HTERT RPE-1 (cell line): ENCODE measurements around the gene SMARCB1.

ENCODE experiments used
- in situ Hi-C: fragments of 300-500 bp; cut with MboI; formaldehyde crosslinking; loops from 4 replicates; pipeline ENCODE4 v1.14.3; 2020; ENCODE audit warnings: low sequenced_read_pairs

SMARCB1 gene

DNA sequence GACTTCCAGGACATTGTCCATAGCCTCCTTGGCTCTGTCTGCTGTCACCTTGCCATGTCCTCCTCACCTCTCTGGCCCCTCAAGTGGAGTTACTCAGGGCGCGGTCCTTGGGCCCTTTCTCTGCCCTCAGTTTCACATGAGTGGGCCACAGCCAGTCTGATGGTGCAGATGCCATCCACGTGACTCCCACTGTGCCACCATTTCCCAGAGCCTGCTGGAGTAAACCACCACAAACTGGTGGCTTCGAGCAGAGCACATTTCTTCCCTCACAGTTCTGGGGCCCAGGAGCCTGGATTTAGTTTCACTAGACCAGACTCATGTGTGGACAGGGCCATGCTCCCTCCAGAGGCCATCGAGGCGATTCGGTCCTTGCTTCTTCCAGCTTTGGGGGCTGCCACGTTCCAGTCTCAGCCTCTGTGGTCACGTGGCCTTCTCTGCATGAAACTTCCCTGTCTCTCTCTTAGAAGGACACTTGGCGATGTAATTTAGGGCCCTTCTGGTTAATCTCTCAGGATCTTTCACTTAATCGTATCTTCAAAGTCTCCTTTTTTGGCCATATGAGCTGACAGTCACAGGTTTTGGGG is 14.6 kb downstream of the SMARCB1 start:
- in situ Hi-C loops = no loop called here

DNA sequence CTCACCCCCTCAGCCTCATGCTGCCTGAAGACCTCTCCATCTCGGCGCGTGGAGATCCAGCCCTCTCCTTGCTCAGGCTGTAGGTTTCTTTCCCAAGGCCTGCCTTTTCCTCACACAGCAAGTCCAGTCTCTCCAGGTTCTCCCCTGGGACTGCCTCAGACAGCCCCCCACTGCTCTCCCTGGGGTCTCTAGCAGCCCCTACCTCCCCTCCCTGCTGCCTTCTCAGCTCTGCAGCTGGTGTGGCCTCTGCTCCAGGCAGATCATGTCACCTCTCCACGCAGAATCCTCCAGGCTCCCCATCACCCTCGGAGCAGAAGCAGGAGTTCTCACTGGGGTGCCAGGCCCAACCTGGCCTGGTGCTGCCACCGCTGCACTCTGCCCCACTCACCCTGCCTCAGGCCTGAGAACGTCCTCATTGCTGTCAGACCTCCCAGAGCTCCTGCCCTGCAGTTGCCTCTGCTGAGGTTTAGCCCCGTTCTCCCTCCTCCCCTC is 15.2 kb downstream of the SMARCB1 start:
- in situ Hi-C loops = no loop called here

DNA sequence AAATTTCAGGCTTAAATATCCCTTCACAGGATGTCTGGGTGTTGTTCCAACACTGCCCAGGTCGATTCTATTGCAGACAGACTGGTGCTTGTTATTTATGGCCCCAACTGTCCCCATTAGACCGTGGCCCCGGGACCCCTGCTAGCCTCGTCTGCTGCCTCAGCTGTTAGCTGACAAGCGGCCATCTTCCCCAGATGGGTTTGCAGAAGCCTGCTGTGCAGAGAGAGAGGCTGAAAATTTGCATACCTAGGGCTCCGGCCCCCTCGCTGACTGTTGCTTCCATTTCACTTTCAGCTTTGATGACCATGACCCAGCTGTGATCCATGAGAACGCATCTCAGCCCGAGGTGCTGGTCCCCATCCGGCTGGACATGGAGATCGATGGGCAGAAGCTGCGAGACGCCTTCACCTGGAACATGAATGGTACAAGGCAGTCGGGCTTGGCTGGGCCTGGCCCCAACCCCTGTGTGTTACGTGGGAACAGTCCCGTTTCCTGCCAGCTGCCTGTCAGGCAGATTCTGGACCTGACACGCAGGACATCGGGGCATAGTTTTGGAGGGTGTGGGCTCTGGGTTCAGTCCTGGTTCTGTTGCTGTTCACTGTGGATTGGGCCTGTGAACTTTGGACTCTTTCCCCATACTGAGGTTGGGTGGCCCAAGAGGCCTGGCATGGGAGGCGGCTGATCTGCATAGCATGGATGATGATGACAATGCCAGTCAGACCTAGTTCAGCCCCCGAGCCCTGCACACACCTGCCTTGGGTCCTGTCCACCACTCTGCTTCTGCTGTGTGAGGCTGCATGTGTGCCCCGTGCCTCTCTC is 16.4 kb downstream of the SMARCB1 start:
- in situ Hi-C loops = no loop called here

DNA sequence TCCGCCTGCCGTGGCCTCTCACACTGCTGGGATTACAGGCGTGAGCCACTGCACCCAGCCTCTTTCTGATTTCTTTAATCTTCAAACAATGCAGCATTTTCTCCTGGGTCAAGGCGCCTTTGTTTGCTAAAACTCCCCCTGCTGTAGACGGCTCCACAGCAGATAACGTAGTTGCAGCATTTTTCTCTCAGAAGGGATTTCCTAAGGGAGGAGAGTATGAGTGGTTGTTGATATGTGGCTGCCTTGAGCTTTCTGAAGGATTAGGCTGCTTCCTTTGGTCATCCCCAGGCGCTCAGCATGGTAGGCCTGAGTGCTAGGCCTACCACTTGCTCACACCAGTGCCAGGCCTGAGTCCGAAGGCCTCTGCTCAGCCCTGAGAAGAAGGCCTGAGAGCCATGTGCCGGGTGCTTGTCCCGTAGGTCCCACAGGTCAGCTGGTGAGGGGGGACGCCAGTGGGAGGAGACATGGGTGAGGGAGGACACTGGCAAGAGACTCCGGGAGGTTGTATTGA is 18.1 kb downstream of the SMARCB1 start:
- in situ Hi-C loops = no loop called here

- in situ Hi-C loops = no loop called here
Measured at GRCh38 chr22:23806837-23807236, 20.1 kb downstream of the SMARCB1 start.

- in situ Hi-C loops = no loop called here
Measured at GRCh38 chr22:23812378-23812777, 25.6 kb downstream of the SMARCB1 start.

DNA sequence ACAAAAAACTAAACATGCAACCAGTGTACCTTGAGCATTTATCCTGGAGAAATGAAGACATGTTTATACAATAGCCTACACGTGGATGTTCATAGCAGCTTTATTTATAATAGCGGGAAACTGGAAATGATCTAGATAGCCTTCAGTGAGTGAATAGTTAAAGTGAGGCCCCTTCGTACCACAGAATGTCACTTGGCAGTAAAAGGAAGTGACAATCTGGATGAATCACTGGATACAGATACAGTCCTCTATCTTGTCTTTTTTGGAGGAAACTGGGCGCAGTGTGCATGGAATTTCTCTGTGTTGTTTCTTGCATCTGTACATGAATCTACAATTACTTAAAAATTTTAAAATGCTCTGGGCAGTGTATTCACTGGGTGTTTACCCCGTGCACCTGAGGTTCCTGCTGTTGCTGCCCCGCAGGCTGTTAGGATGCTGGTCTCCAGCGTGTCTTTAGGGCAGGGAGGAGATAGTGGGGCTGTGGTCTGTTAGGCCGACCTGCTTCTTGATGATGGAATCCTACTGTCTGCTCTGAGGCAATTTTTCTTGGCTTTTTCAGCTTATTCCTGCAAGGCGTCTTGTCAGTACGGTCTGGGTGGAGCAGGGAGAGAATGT is 28.9 kb downstream of the SMARCB1 start:
- in situ Hi-C loops = no loop called here

GRCh38 chr22:23816156-23816976 is 29.6 kb downstream of the SMARCB1 start:
- in situ Hi-C loops = no loop called here

- in situ Hi-C loops = no loop called here
Measured at GRCh38 chr22:23817146-23817545, 30.4 kb downstream of the SMARCB1 start.

GRCh38 chr22:23818541-23818940 is 31.8 kb downstream of the SMARCB1 start:
- in situ Hi-C loops = no loop called here

- in situ Hi-C loops = no loop called here
Measured at GRCh38 chr22:23820748-23821211, 34.0 kb downstream of the SMARCB1 start.

- in situ Hi-C loops = no loop called here
Measured at GRCh38 chr22:23822101-23822671, 35.4 kb downstream of the SMARCB1 start.

DNA sequence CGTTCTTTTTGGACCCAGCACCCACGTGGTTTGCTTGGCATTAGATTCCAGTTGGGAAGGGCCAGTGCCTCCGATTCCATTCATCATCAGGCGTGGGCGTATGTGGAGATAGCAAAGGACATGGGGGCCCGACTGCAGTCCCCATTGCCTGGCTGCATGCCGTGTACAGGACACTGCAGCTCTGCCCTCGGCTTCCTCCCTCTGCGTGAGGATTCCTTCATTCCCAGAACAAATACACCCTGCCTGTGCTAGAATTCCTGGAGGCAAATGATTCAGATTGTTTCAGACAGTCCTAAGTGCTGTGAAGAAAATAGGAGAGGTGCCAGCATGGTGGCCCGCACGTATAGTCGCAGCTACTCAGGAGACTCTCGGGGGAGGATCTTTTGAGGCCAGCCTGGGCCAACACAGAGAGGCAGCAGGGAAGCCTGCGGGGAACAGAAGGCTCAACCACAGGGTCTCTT is 36.6 kb downstream of the SMARCB1 start:
- in situ Hi-C loops = no loop called here

DNA sequence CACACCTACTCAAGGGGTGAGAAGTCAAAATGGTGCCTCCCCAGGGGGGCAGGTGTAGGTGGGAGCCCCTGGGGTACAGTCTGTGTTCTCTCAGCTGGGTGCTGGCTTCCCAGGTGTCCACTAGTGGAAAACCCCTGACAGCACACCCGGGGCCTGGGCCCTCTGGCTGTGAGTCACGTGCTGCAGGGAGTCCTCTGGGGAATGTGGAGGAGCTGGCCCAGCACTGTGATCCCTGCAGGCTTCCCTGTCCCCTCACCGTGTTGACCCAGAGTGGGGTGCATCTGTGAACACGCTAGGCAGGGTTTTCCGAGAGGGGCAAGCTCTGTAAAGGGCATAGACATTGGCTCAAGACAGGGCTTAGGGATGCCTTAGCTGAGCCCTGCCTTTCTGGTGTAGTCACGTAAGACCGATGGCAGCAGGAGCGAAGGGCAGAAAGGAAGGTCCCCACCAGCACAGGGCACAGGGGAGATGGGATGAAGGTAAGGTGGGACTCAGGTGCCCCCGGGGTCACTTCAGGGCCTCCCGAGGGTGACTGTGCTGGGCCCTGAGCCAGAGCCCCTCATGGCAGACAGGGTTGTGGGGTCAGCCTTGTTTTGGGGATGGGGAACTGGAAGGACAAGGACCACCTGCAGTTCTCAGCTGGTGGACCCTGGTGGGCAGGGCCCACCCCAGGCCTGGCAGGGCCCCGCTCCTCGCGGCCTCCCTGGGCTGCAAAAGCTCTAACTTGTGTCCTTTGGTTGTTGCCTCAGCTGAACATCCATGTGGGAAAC is 37.9 kb downstream of the SMARCB1 start:
- in situ Hi-C loops = no loop called here

DNA sequence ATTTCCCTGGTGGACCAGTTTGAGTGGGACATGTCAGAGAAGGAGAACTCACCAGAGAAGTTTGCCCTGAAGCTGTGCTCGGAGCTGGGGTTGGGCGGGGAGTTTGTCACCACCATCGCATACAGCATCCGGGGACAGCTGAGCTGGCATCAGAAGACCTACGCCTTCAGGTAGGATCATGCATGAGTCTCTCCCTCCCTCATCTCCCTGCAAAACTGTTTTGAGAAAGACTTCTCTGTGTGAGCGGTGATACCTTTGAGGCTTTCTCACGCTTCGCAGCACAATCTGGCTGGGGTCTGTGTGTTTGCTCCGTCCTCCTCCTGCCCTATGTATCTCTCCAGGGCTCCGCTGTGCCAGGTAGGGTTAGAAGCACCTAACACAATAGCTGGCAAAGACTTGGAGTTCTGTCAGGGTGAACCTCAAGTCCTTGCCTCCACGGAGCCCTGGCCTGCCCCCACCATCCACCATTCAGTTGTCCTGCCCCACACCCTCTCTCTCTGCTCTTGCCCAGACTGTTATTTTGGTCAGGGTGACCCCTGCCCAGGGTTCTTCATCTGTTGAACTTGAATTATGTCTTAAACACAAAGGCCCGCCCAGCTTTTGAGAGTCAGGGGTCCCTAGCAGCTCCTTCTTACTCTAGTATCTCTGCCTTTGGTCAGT is 38.6 kb downstream of the SMARCB1 start:
- in situ Hi-C loops = no loop called here

GRCh38 chr22:23826510-23827350 is 40.0 kb downstream of the SMARCB1 start:
- in situ Hi-C loops = no loop called here

DNA sequence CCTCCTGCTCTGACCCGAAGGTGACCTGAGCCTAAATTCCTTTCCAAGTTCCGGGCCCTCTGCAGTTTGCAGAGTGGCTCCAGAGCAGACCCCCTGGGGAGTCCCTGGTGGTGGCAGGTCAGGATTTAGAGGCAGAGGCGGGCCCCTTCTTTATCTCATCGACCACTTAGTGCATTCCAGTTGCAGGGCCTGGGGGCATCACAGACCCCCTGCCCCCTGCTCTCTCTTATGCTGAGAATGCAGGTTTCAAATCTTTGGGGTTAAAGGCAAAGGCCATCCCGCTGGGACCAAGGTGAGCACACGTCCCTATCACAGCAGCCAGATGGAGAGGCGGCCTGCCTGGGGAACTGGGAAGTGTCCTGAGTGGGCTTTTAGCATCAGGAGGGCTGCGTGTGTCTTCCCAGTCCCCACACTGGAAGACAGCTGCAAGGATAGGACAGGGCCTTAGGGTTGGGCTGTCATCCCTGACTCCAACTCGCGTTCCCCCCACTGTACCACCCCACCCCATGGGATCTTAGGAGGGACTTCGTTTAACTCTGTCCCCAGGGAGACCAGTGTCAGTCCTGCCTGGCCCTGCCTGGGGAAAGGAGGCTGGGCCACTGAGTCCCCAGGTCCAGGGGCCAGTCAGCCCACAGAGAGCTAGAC is 40.7 kb downstream of the SMARCB1 start:
- in situ Hi-C loops = no loop called here
